Measurements from ENCODE around the gene PCBP3.
A peak's percentile ranks its signal among the peaks of the same experiment; 100 is the strongest.

Gene PCBP3

GRCh38 chr21:45875416-45875760 is 231.9 kb downstream of the PCBP3 start:
- no peak for DNase-seq (ENCODE audit: low read depth in 2 of 2)

GRCh38 chr21:45875881-45876280 is 232.4 kb downstream of the PCBP3 start:
- DNase-seq (ENCODE audit: low read depth in 2 of 2): no peak

- no peak for DNase-seq (ENCODE audit: low read depth in 2 of 2)
Observed at GRCh38 chr21:45876381-45877170, 233.1 kb downstream of the PCBP3 start.

GRCh38 chr21:45877171-45877438 is 233.6 kb downstream of the PCBP3 start:
- DNase-seq (ENCODE audit: low read depth in 2 of 2): no peak

GRCh38 chr21:45877821-45878469 is 234.4 kb downstream of the PCBP3 start:
- DNase-seq (ENCODE audit: low read depth in 2 of 2): no peak

GRCh38 chr21:45880097-45881068 is 236.9 kb downstream of the PCBP3 start:
- peak; percentile 44 to 59 for DNase-seq (ENCODE audit: low read depth in 2 of 2)

GRCh38 chr21:45882645-45883044 is 239.1 kb downstream of the PCBP3 start:
- DNase-seq (ENCODE audit: low read depth in 2 of 2): no peak

- DNase-seq (ENCODE audit: low read depth in 2 of 2): no peak
Observed at GRCh38 chr21:45883090-45883489, 239.6 kb downstream of the PCBP3 start.

- no peak for DNase-seq (ENCODE audit: low read depth in 2 of 2)
Observed at GRCh38 chr21:45885597-45885929, 242.0 kb downstream of the PCBP3 start.

- DNase-seq (ENCODE audit: low read depth in 2 of 2): peak; percentile 23 to 43
Observed at GRCh38 chr21:45885930-45886601, 242.5 kb downstream of the PCBP3 start.

GRCh38 chr21:45886610-45887026 is 243.1 kb downstream of the PCBP3 start:
- DNase-seq (ENCODE audit: low read depth in 2 of 2): no peak

GRCh38 chr21:45887120-45887611 is 243.6 kb downstream of the PCBP3 start:
- DNase-seq (ENCODE audit: low read depth in 2 of 2): no peak

- DNase-seq (ENCODE audit: low read depth in 2 of 2): no peak
Observed at GRCh38 chr21:45887788-45888187, 244.3 kb downstream of the PCBP3 start.

GRCh38 chr21:45888386-45889009 is 245.0 kb downstream of the PCBP3 start:
- no peak for DNase-seq (ENCODE audit: low read depth in 2 of 2)

- DNase-seq (ENCODE audit: low read depth in 2 of 2): no peak
Observed at GRCh38 chr21:45889256-45889655, 245.7 kb downstream of the PCBP3 start.

- no peak for DNase-seq (ENCODE audit: low read depth in 2 of 2)
Observed at GRCh38 chr21:45889961-45890360, 246.4 kb downstream of the PCBP3 start.

- no peak for DNase-seq (ENCODE audit: low read depth in 2 of 2)
Observed at GRCh38 chr21:45891388-45892155, 248.0 kb downstream of the PCBP3 start.

GRCh38 chr21:45892156-45892915 is 248.8 kb downstream of the PCBP3 start:
- no peak for DNase-seq (ENCODE audit: low read depth in 2 of 2)

- no peak for DNase-seq (ENCODE audit: low read depth in 2 of 2)
Observed at GRCh38 chr21:45892916-45893739, 249.6 kb downstream of the PCBP3 start.
